SW 1271 (cell line): ENCODE data around the gene SYT17.

Experiments
- DNase-seq, 2 experiments: peaks; one replicate each; lab custom pipeline; 2025; lab: John Stamatoyannopoulos, UW

Gene SYT17

GRCh38 chr16:19139436-19140091, 28.5 kb upstream of the SYT17 start:
- no peak for DNase-seq

GRCh38 chr16:19140396-19140795, 27.6 kb upstream of the SYT17 start:
- no peak for DNase-seq

- DNase-seq: no peak
These were observed 25.0 kb upstream of the SYT17 start for GRCh38 chr16:19142939-19143598.

DNA sequence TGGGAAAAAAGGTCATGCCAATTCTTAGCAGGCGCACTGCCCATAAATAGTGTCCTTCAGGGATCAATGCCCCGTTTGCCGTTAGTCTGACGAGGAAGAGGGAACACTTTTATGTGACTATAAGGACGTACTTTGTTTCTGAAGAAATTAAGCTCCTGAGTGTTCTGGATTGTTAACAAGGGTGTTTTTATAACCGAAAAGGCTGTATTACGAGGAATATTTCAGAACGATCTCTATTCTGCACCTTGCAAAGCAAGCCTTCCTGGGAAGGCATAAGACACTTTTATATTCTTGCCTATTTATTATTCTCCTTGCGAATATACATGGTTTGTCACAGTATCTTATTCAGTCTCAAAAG, 24.5 kb upstream of the SYT17 start:
- no peak for DNase-seq

DNA sequence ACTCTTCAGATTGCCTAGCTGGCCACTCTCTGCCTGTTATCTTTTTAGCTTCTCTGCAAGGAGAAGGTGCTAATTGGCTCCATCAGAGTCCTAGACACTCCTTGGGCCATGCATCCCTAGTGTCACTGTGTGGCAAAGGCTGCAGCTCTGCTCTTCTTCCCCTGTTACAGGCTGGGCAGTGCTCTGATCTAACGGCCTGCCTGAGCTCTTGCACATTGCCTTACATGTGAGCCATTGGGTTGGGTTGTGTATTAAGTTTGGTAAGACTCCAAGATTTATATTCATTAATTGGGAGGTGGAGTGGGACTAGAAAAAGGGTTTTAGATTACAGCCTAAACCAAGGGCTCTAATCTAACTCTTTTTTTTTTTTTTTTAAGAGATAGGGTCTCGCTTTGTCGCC, 23.0 kb upstream of the SYT17 start:
- DNase-seq: no peak

GRCh38 chr16:19147126-19147525, 20.9 kb upstream of the SYT17 start:
- no peak for DNase-seq

GRCh38 chr16:19147627-19148026, 20.4 kb upstream of the SYT17 start:
- no peak for DNase-seq

- no peak for DNase-seq
These were observed 19.9 kb upstream of the SYT17 start for GRCh38 chr16:19148189-19148588.

DNA sequence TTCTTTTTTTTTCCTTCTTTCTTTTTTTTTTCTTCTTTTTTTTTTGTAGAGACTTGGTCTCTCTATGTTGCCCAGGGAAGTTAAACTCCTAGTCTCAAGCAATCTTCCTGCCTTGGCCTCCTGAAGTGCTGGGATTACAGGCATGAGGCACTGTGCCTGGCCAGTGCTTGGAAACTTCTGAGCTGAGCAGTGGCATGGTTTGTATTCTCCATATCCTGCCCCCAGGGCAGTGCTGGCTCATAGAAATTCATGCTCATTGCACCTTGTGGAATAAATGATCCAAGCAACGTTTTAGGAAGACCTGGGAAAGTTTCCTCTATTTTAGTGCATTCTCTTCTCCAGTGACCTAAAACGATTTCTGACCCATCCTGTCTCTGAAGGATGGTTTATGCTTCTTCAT, 16.7 kb upstream of the SYT17 start:
- DNase-seq: no peak

DNA sequence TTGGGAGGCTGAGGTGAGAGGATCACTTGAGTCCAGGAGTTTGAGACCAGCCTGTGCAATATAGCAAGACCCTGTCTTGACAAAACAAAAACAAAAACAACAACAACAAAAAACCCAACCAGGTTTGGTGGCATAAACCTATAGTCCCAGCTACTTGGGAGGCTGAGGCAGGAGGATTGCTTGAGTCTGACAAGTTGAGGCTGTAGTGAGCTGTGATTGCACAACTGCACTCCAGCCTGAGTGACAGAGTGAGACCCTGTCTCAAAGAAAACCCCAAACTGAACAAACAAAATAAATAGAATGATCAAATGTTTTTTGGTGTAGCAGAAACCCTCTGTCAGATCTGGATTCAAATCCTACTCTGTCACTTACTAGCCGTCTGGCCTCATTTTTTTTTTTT, 16.0 kb upstream of the SYT17 start:
- DNase-seq: no peak

GRCh38 chr16:19153876-19154275, 14.2 kb upstream of the SYT17 start:
- DNase-seq: no peak

DNA sequence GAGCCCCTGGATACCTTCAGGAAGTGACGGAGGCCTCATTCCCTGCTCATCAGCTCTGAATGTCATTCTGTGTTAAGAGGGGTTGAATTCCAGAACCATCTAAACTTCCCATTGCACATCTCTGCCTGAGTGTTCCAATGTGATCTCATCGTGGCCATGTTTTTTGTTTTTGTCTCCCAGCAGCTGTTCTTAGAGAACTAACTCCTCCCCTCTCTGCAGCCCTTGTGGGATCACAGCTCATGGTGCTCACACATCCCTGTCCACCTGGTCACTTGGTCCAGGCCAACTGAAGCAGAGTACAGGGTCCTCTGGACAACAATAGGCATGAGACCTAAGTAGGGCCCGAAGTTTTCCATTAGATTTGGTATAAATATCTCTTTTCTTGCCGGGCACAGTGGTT, 6.0 kb upstream of the SYT17 start:
- no peak for DNase-seq

GRCh38 chr16:19163215-19163614, 4.8 kb upstream of the SYT17 start:
- no peak for DNase-seq

GRCh38 chr16:19164285-19164684, 3.8 kb upstream of the SYT17 start:
- DNase-seq: no peak

DNA sequence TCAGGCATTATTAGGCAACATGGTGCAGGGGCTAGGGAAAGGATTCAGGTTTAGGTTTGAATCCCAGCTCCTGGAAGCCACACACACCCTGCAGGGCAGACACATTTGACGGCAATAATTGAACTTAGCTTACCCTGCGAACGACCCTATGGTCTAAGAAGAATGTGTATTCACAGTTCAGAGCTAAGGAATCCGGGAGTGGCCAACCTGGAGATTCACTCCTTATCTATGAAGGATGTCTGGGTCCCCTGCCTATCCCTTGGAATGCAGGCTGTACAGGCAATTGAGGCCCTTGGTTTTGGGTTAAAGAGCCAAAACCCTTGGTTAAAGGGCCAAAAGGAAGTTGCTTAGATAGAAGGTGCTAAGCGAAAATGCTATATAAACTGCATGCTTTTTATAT, 2.9 kb upstream of the SYT17 start:
- DNase-seq: no peak

DNA sequence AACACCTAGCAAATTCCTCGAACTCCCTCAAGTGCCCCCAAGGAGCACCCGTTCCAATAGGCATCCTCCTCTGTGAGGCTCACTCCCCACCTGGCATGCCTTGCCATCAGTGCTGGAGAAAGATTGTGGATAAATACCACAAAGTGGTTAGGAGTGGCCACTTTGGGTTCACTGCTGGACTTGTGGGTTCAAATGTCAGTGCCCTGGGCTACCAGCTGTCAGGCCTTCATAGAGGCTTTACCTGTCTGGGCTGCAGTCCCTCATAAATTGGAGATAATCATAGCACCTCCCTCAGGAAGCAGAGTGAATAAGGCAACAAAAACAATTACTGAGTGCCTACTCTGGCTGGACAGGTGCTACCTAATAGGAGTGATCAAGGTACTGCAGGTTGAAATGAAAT, 1.5 kb upstream of the SYT17 start:
- no peak for DNase-seq

- no peak for DNase-seq
These were observed 486 bp downstream of the SYT17 start for GRCh38 chr16:19168371-19169081.

GRCh38 chr16:19169082-19169639, 1.1 kb downstream of the SYT17 start:
- DNase-seq: no peak

DNA sequence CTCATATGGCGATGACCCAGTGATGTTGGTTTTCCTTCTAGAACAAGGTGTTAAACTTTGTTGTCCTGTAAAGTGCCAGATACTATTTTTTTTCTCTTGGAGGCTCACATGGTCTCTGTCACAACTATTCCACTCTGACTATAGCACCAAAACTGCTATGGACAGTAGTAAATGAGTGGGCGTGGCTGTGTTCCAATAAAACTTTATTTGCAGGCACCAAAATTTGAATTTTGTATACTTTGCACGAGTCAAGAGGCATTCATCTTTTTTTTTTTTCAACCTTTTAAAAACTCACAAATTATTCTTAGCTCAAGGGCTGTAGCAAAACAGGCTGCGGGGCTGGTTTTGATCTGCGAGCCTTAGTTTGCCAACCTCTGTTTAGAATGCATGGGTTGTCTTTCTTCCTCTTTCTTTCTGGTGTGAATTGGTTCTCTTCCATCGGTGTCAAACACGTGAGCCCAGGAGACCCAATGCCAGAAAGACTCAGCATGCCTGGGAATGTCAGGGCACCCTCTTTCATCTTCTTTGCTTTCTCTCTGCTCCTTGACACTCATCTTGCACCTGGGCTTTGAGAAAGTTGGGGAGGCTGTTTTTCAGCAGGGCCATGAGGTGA, 2.1 kb downstream of the SYT17 start:
- no peak for DNase-seq

DNA sequence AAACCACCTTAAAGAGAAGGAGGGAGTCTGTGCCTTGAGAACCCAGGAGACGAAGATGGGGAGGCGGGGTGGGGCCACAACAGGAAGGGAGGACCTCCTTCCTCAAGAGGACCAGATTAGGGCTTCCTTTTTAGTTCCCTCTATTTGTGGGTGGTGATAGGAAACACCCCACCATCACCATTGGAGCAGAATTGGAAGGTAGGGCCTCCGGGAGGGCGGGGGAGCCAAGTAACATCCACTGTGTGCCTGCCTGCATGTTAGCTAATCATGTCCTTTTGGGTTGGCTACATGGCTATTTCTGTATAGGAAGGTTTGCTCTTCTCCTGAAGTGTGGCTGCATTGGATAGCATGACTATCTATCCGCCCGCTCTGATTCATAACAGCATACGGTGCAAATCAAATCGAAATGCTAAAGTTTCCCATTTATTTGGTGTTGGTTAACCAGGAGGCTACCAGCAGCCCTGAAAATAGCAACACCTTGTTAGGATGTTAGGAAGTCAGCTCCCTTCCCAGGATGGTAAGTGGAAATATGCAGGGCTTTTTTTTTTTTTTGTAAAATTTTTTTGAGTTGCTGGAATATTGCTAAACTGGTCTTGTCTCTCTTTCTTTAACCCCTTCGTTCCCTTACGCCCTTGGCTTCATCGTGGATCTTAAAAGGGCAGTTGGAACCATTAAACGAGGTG, 4.2 kb downstream of the SYT17 start:
- DNase-seq: no peak

DNA sequence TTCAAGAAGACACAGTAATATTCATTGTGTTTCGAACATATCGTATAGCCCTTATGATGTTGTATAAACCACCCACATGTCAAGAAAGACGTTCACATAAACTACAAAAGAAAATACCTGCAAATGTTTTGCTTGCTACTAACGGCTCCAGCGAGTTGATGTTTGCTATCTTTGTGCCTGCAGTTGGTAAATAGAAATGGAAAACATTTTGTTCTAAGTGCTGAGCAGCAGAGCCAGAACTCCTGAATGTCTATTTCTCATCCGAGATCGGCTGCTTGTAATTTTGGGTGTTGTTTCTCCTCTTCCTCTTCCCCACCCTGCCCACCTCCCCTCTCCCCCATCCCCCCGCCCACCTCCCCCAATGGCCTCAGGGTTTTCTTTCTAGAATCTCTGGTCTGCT, 5.0 kb downstream of the SYT17 start:
- DNase-seq: no peak
